Activated naive CD4-positive, alpha-beta T cell treated with anti-CD3 and anti-CD28 coated beads for 36 hours (primary cell): ENCODE results near the gene GPANK1. TPM values are rescaled to one million over a fixed set of nuclear protein-coding genes. Genes with fewer than 3 reads are reported as not detected.

Source experiments
- CTCF ChIA-PET: fragments of 350-600 bp; sonication (Branson Sonifier 250); formaldehyde crosslinking; loops from one replicate; lab custom pipeline; 2021; ENCODE audit warnings: antibody characterized with exemption; lab: Charles Lee
- DNase-seq: peaks from one replicate; pipeline ENCODE4 v3.0.0-alpha.2; 2020
- H3K27ac Mint-ChIP-seq: one replicate; pipeline ENCODE4 v1.8.0; 2021; ENCODE audit warnings: mild to moderate bottlenecking, mixed read lengths
- H3K27me3 Mint-ChIP-seq: one replicate; pipeline ENCODE4 v1.8.0; 2021; ENCODE audit warnings: low read depth, mixed read lengths
- H3K36me3 Mint-ChIP-seq: one replicate; pipeline ENCODE4 v1.8.0; 2021; ENCODE audit warnings: low read depth, mixed read lengths
- H3K4me1 Mint-ChIP-seq: one replicate; pipeline ENCODE4 v1.8.0; 2021; ENCODE audit warnings: low read depth, mixed read lengths
- H3K4me3 Mint-ChIP-seq: one replicate; pipeline ENCODE4 v1.8.0; 2021; ENCODE audit warnings: mild to moderate bottlenecking, moderate library complexity, mixed read lengths
- H3K9me3 Mint-ChIP-seq: one replicate; pipeline ENCODE4 v1.8.0; 2021; ENCODE audit warnings: mixed read lengths
- intact Hi-C: fragments of 100-400 bp; cut with micrococcal nuclease; formaldehyde crosslinking; loops from one replicate; pipeline ENCODE4 v1.15.1; 2023
- total RNA-seq, 2 experiments: library from RNA; stranded (reverse); gene quantifications; one replicate each; pipeline ENCODE4 v1.2.3, GENCODE V29; 2021

GPANK1 gene
- total RNA-seq, 2 experiments from 2014 or later = 31.2 to 32.4 TPM

- Mint-ChIP-seq H3K4me3 (no peak overlapping the region), H3K36me3 (peaks cover 73% of the 10 kb centered on the region), H3K4me1 (no peaks in the 10 kb centered on the region), H3K9me3 (no peaks in the 10 kb centered on the region), H3K27ac (no peak overlapping the region), H3K27me3 (no peaks in the 10 kb centered on the region)
- intact Hi-C loops = no loop called here
- no peak for DNase-seq
- CTCF ChIA-PET = no interaction called here
Observed at GRCh38 chr6:31631681-31632278, 33.0 kb downstream of the GPANK1 start.

- DNase-seq = no peak
- Mint-ChIP-seq H3K9me3 (no peaks in the 10 kb centered on the region), H3K27me3 (no peaks in the 10 kb centered on the region), H3K4me3 (no peak overlapping the region), H3K4me1 (no peaks in the 10 kb centered on the region), H3K27ac (no peak overlapping the region), H3K36me3 (peaks cover 73% of the 10 kb centered on the region)
- CTCF ChIA-PET = no interaction called here
- intact Hi-C loops = no loop called here
Observed at GRCh38 chr6:31631209-31631608, 33.6 kb downstream of the GPANK1 start.

GRCh38 chr6:31630177-31630934 is 34.4 kb downstream of the GPANK1 start:
- CTCF ChIA-PET = no interaction called here
- H3K9me3 Mint-ChIP-seq = no peaks in the 10 kb centered on the region
- peaks cover 76% of the 10 kb centered on the region for H3K36me3 Mint-ChIP-seq
- H3K4me3 Mint-ChIP-seq = no peak overlapping the region
- peak overlapping the region; percentile 46 for H3K27ac Mint-ChIP-seq
- intact Hi-C loops = no loop called here
- H3K27me3 Mint-ChIP-seq = no peaks in the 10 kb centered on the region
- H3K4me1 Mint-ChIP-seq = peaks cover 4% of the 10 kb centered on the region
- no peak for DNase-seq

GRCh38 chr6:31629014-31629413 is 35.8 kb downstream of the GPANK1 start:
- Mint-ChIP-seq H3K36me3 (peaks cover 80% of the 10 kb centered on the region), H3K4me3 (no peak overlapping the region), H3K27ac (no peak overlapping the region), H3K27me3 (no peaks in the 10 kb centered on the region), H3K9me3 (no peaks in the 10 kb centered on the region), H3K4me1 (peaks cover 5% of the 10 kb centered on the region)
- no peak for DNase-seq
- intact Hi-C loops = no loop called here
- CTCF ChIA-PET = no interaction called here

- intact Hi-C loops = no loop called here
- H3K27me3 Mint-ChIP-seq = no peaks in the 10 kb centered on the region
- no peaks in the 10 kb centered on the region for H3K9me3 Mint-ChIP-seq
- CTCF ChIA-PET = no interaction called here
- H3K4me1 Mint-ChIP-seq = peaks cover 11% of the 10 kb centered on the region
- H3K4me3 Mint-ChIP-seq = no peak overlapping the region
- H3K27ac Mint-ChIP-seq = peak overlapping the region; percentile 14
- H3K36me3 Mint-ChIP-seq = peaks cover 80% of the 10 kb centered on the region
- DNase-seq = no peak
Observed at GRCh38 chr6:31627690-31628287, 37.0 kb downstream of the GPANK1 start.

GRCh38 chr6:31626952-31627351 is 37.8 kb downstream of the GPANK1 start:
- no peak for DNase-seq
- Mint-ChIP-seq H3K27ac (no peak overlapping the region), H3K4me1 (peaks cover 20% of the 10 kb centered on the region), H3K27me3 (no peaks in the 10 kb centered on the region), H3K4me3 (no peak overlapping the region), H3K9me3 (no peaks in the 10 kb centered on the region), H3K36me3 (peaks cover 83% of the 10 kb centered on the region)
- intact Hi-C loops = no loop called here
- CTCF ChIA-PET = no interaction called here

GRCh38 chr6:31624070-31624469 is 40.7 kb downstream of the GPANK1 start:
- Mint-ChIP-seq H3K36me3 (peaks cover 72% of the 10 kb centered on the region), H3K9me3 (no peaks in the 10 kb centered on the region), H3K27ac (peak overlapping the region; percentile 4), H3K4me3 (no peak overlapping the region), H3K27me3 (no peaks in the 10 kb centered on the region), H3K4me1 (peaks cover 29% of the 10 kb centered on the region)
- no peak for DNase-seq
- CTCF ChIA-PET = no interaction called here
- intact Hi-C loops = no loop called here

GRCh38 chr6:31622684-31623091 is 42.1 kb downstream of the GPANK1 start:
- intact Hi-C loops = no loop called here
- Mint-ChIP-seq H3K36me3 (peaks cover 65% of the 10 kb centered on the region), H3K27ac (peak overlapping the region; percentile 97), H3K4me1 (peaks cover 36% of the 10 kb centered on the region), H3K9me3 (no peaks in the 10 kb centered on the region), H3K4me3 (peak overlapping the region; percentile 83), H3K27me3 (no peaks in the 10 kb centered on the region)
- no peak for DNase-seq
- CTCF ChIA-PET = interaction anchor here (0.5 to 1.1 kb wide), 6 partner anchors 12 to 219 kb away, joined by 3 to 5 read pairs (median 4); partner anchors contain the start of gene ATP6V1G2

- intact Hi-C loops = no loop called here
- peaks cover 61% of the 10 kb centered on the region for H3K36me3 Mint-ChIP-seq
- CTCF ChIA-PET = interaction anchor here (0.5 to 1.1 kb wide), 6 partner anchors 12 to 127 kb away, joined by 3 to 7 read pairs (median 4); partner anchors contain the start of gene ATP6V1G2
- peak overlapping the region; percentile 83 for H3K4me3 Mint-ChIP-seq
- DNase-seq = no peak
- peaks cover 40% of the 10 kb centered on the region for H3K4me1 Mint-ChIP-seq
- H3K27me3 Mint-ChIP-seq = no peaks in the 10 kb centered on the region
- H3K9me3 Mint-ChIP-seq = no peaks in the 10 kb centered on the region
- peak overlapping the region; percentile 97 for H3K27ac Mint-ChIP-seq
Observed at GRCh38 chr6:31621991-31622390, 42.8 kb downstream of the GPANK1 start.

GRCh38 chr6:31621320-31621939 is 43.4 kb downstream of the GPANK1 start:
- peak overlapping the region; percentile 97 for H3K27ac Mint-ChIP-seq
- H3K36me3 Mint-ChIP-seq = peaks cover 63% of the 10 kb centered on the region
- peaks cover 46% of the 10 kb centered on the region for H3K4me1 Mint-ChIP-seq
- H3K4me3 Mint-ChIP-seq = peak overlapping the region; percentile 83
- no peaks in the 10 kb centered on the region for H3K27me3 Mint-ChIP-seq
- intact Hi-C loops = no loop called here
- no peaks in the 10 kb centered on the region for H3K9me3 Mint-ChIP-seq
- DNase-seq = no peak
- CTCF ChIA-PET = interaction anchor here (1.1 kb wide), 3 partner anchors 13 to 127 kb away, joined by 4 to 7 read pairs (median 4); no protein-coding TSS in a partner anchor

GRCh38 chr6:31620586-31621319 is 44.0 kb downstream of the GPANK1 start, which contains the start of gene PRRC2A:
Gene PRRC2A (plus strand): TSS chr6:31620715. CDS start chr6:31622790, 2,075 bp downstream.
- peak; percentile 84 for DNase-seq

More at GRCh38 chr6:31620586-31621319, 44.0 kb downstream of the GPANK1 start, which contains the start of gene PRRC2A:
- CTCF ChIA-PET = interaction anchor here (0.6 to 1.1 kb wide), 3 partner anchors 12 to 126 kb away, joined by 3 to 7 read pairs (median 4); no protein-coding TSS in a partner anchor
- H3K27ac Mint-ChIP-seq = peak within 1 kb of the TSS; percentile 97
- H3K4me3 Mint-ChIP-seq = peak within 1 kb of the TSS; percentile 83
- peaks cover 58% of the 10 kb centered on the region for H3K36me3 Mint-ChIP-seq
- no peaks in the 10 kb centered on the region for H3K9me3 Mint-ChIP-seq
- H3K27me3 Mint-ChIP-seq = no peaks in the 10 kb centered on the region
- intact Hi-C loops = loop anchor here (1.0 kb wide), 11 partner anchors 32 to 243 kb away; partner anchors contain the start of genes ABHD16A, BAG6 and NFKBIL1
- H3K4me1 Mint-ChIP-seq = peaks cover 50% of the 10 kb centered on the region
